ENCODE results near the gene ARHGAP28. TPM values are rescaled to one million over a fixed set of nuclear protein-coding genes. Genes with fewer than 3 reads are reported as not detected.
"Not testable (repeated sequence)": the region's sequence is repeated elsewhere in the genome, so short reads cannot be mapped to it uniquely, and the experiment has no call there.

ARHGAP28 gene
- polyA plus RNA-seq, 4 donors = 33.7 to 80.9 (median 65.4) TPM

DNA sequence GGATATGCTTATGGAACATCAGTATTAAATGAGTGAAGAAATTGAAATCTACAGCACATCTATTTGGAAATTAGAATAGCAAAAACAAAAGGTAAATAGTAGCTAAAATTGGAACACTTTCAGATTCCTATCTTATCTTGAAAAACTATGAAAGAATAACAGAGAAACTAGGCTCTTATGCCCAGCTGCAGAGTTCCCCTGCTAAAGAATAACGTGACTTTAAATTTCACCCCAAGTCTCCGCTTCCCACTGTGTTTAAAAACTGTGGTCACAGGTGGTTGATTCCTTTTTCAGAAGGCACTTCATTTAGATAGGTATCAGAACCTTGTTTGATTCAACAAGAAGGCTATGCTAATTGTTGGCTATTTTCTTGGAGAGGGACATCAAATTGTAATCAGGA lies 30.1 kb downstream of the ARHGAP28 start:
- DNase-seq (ENCODE audit: low read depth in 4 of 4, low spot score in 3 of 4) = no peak

GRCh38 chr18:6763524-6763923 lies 34.0 kb downstream of the ARHGAP28 start:
- DNase-seq (ENCODE audit: low read depth in 4 of 4, low spot score in 3 of 4) = no peak

GRCh38 chr18:6764382-6764781 lies 34.9 kb downstream of the ARHGAP28 start:
- DNase-seq (ENCODE audit: low read depth in 4 of 4, low spot score in 3 of 4) = no peak

GRCh38 chr18:6773777-6774176 lies 44.3 kb downstream of the ARHGAP28 start:
- no peak for DNase-seq (ENCODE audit: low read depth in 4 of 4, low spot score in 3 of 4)

GRCh38 chr18:6775237-6775636 lies 45.7 kb downstream of the ARHGAP28 start:
- no peak for DNase-seq (ENCODE audit: low read depth in 4 of 4, low spot score in 3 of 4)

DNA sequence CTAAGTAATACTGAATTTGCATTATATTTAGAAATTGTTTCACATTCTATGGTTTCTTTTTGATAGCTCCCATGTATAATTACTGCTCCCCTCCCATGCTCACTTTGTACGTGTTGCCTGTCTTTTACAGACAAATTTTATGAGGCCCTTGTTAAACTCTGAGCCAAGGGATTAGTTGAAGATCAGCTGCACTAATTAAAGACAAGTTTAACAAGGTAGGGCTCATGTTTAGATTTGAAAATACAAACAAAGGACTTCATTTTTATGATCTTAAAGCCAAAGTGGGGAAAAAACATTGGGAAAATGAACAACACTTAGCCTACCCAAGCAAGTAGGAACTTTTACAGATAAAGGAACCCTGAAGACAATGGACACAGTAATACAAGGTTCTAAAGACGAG lies 46.2 kb downstream of the ARHGAP28 start:
- DNase-seq (ENCODE audit: low read depth in 4 of 4, low spot score in 3 of 4) = no peak

DNA sequence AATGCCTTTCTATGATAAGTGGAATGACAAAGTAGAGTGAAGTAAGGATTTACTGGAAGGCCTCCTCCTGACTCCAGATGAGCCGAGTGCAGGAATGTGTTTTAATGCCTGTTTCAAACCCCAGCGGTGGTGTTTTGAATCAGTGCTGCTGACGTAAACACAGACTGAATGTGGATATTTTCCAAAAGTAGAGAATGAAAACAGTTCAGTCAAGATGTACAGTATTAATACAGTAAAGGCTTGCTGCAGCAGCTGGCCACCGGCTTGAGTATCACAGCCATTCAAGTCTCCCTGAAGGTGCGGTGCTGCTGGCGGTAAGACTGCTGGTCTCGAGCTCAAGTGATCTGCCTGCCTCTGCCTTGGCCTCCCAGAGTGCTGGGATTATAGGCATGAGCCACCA lies 46.7 kb downstream of the ARHGAP28 start:
- no peak for DNase-seq (ENCODE audit: low read depth in 4 of 4, low spot score in 3 of 4)

DNA sequence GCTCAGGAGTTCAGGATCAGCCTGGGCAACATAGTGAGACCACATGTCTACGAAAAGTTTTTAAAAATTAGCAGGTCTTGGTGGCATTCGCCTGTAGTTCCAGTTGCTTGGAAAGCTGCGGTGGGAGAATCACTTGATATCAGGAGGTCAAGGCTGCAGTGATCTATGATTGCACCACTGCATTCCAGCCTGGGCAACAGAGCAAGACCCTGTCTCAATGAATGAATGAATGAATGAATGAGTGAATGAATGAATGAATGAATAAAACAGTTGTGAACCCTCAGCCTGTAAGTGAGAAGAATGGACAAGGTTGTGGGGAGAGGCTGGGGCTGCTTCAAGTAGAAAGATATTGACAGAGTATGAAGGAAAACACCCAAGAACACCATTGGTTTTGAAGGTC lies 48.0 kb downstream of the ARHGAP28 start:
- no peak for DNase-seq (ENCODE audit: low read depth in 4 of 4, low spot score in 3 of 4)

DNA sequence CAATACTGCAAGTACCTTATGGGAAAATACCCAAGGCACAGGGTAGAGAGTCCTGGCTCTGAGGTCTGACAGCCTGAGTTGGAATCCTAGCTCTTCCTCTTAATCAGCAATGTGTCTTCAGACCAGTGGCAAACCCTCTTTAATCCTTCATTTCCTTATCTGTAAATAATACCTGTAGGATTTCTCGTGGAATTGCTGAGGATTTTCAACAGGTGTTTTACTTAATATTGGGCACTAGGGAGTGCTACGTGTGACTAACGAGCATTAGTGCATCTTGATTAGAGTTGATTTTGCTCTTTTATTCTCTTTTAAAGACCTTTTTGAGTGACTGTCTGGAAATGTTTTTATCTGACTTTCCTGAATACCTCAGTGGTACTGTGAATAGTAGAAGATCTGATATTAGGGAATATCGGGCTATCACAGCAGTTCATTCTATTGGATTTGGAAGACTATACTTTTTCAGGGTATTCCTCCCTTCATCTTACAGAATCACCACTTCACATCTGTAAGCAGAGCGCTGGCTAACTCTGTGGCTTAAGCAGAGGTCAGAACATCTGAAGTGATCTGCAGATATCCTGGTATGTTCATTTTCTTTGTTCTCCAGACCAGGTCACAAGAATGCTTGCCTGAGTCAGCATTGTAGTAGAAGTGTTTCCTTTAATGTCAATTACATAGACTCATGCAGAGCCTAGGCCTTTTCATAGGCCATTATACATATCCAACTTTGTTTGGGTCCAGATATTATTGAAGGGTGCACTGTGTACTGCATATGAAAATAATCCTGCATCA lies 49.1 kb downstream of the ARHGAP28 start:
- DNase-seq (ENCODE audit: low read depth in 4 of 4, low spot score in 3 of 4) = no peak

DNA sequence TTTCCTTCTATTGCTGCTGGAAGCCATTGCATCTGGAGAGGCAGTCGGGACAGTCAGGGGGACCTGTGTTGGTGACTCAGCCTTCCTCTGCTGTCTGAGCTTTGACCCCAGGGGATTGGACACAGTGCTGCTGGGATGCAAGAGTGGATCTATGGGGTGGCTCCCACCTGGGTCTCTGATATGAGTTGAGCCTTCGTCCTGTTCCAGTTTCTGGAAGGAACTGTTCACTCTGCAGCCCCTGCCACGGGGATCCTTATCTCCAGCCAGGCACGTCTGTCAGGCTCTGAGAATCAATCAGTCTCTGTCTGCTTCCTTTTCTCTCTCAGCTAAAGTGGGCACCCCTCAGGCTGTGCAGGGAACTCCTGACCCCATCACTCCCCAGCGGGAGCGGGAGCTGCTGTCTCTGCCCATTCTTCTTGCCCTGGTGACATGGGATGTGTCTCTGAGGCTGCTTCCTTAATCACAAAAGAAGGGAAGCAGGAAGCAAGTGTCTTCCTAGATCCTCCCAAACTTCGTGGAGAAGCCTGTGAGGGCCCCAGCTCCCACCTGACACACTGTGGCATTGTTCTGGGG lies 51.7 kb downstream of the ARHGAP28 start:
- DNase-seq (ENCODE audit: low read depth in 4 of 4, low spot score in 3 of 4) = no peak

DNA sequence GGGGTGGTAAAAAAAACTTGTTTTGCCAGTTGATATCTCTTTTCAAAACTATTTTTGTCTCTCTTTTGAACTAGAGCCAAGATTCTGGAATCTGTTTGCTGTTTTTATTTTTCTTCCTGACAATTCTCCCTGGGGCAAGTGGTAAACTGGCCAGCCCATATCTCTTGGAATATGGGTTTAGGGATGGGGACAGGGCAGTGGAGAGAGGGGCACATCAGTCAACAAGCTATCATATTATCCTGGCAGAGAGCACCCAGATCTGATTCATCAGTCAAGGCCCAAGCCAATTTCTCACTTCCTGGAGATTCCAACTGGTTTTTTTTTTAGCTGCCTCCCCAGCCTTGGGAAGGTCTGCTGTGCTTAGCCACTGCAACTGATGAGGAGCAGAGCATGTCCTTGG lies 52.3 kb downstream of the ARHGAP28 start:
- no peak for DNase-seq (ENCODE audit: low read depth in 4 of 4, low spot score in 3 of 4)

GRCh38 chr18:6782861-6783260 lies 53.3 kb downstream of the ARHGAP28 start:
- no peak for DNase-seq (ENCODE audit: low read depth in 4 of 4, low spot score in 3 of 4)

DNA sequence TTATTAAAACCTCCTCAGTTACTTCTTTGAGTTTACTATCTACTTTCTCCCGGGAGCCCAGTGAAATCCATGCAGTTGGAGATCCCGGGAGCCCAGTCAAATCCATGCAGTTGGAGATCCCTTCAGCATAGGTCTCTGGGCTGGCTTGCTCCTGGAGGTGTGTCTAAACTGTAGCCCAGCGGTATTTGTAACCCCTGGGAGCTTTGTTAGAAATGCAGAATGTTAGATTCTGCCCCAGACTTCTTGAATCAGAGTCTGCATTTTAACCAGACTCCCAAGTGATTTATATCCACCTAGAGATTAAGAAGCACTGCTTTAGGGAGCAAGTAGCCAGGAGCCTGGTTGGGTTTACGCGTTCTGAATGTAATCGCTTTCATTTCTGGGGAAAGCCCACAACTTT lies 54.5 kb downstream of the ARHGAP28 start:
- no peak for DNase-seq (ENCODE audit: low read depth in 4 of 4, low spot score in 3 of 4)

- DNase-seq (ENCODE audit: low read depth in 4 of 4, low spot score in 3 of 4) = no peak
These were observed 55.5 kb downstream of the ARHGAP28 start for GRCh38 chr18:6785001-6785400.

GRCh38 chr18:6785411-6785810 lies 55.9 kb downstream of the ARHGAP28 start:
- DNase-seq (ENCODE audit: low read depth in 4 of 4, low spot score in 3 of 4) = no peak

- no peak for DNase-seq (ENCODE audit: low read depth in 4 of 4, low spot score in 3 of 4)
These were observed 62.9 kb downstream of the ARHGAP28 start for GRCh38 chr18:6792391-6792790.

GRCh38 chr18:6793455-6793854 lies 63.9 kb downstream of the ARHGAP28 start:
- DNase-seq (ENCODE audit: low read depth in 4 of 4, low spot score in 3 of 4) = no peak

- no peak for DNase-seq (ENCODE audit: low read depth in 4 of 4, low spot score in 3 of 4)
These were observed 64.5 kb downstream of the ARHGAP28 start for GRCh38 chr18:6793986-6794385.

DNA sequence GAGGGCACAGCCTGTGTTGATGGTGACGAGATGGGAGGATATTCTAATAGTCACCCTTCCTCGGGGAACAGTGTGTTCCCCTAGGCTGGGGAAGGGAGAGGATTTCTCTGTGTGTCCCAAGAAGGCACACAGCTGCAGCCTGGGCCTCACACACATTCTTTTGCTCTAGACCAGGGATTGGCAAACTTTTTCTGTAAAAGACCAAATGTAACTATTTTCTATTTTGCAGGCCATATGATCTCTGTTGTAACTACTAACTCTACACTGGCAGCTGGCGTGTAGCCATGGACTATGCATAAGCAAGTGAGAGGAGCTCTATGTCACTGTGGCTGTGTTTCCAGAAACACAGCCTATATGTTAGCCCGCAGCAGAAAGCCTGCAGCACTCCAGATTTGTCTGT lies 65.8 kb downstream of the ARHGAP28 start:
- no peak for DNase-seq (ENCODE audit: low read depth in 4 of 4, low spot score in 3 of 4)

- no peak for DNase-seq (ENCODE audit: low read depth in 4 of 4, low spot score in 3 of 4)
These were observed 67.0 kb downstream of the ARHGAP28 start for GRCh38 chr18:6796511-6796910.

DNA sequence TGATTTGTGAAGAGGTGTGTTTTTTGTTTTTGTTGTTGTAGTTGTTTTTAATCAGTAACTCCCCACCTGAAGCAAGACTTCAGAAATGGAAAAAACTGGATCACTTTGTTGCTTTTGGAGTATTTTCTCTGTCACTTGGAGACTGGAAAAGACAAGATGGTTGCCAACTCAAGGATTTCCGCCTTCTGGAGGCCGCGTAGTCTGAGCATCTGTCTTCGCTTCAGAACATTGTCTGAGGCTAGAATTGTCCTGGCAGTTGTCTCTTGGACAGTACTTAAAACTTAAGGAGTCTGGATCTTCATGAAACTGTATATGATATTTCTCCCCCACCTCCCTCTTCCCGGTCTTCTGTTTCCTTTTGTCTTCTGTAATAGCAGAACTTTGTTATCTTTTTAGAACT lies 67.7 kb downstream of the ARHGAP28 start:
- DNase-seq (ENCODE audit: low read depth in 4 of 4, low spot score in 3 of 4) = no peak

GRCh38 chr18:6798896-6799295 lies 69.4 kb downstream of the ARHGAP28 start:
- DNase-seq (ENCODE audit: low read depth in 4 of 4, low spot score in 3 of 4) = no peak

- DNase-seq (ENCODE audit: low read depth in 4 of 4, low spot score in 3 of 4) = not testable (repeated sequence)
These were observed 70.8 kb downstream of the ARHGAP28 start for GRCh38 chr18:6800309-6800708.

All from left renal pelvis (tissue), 4 donors.